HCT116 (cell line): Measurements from ENCODE around the gene PCBP3. TPM values are rescaled to one million over a fixed set of nuclear protein-coding genes. Genes with fewer than 3 reads are reported as not detected.

Source experiments
- ATAC-seq: fragments of 200-7000 bp; cut with Tn5 transposase; 2 replicates; pipeline ENCODE4 v1.9.1; 2020; ENCODE audit warnings: mild to moderate bottlenecking, moderate library complexity
- BruUV-seq: library from RNA; stranded (reverse); fragments of 400-500 nt; replicated peaks from 2 replicates; lab custom pipeline; 2021; lab: Mats Ljungman, UMichigan
- CTCF ChIA-PET: fragments of 300-600 bp; sonication (Branson Sonifier 250); formaldehyde crosslinking; loops from one replicate; lab custom pipeline; 2021; ENCODE audit warnings: antibody characterized with exemption; lab: Charles Lee
- POLR2A ChIA-PET: fragments of 300-600, 350-600 bp; sonication (Branson Sonifier 250); formaldehyde crosslinking; loops from one replicate; lab custom pipeline; 2021; ENCODE audit warnings: antibody characterized with exemption; lab: Charles Lee
- RAD21 ChIA-PET, 2 experiments: fragments of 300-600 bp; sonication (Branson Sonifier 250); formaldehyde crosslinking; loops; one replicate each; lab custom pipeline; 2023; ENCODE audit warnings: low total read pairs in 2 of 2; ENCODE audit not compliant: uncharacterized antibody in 2 of 2, unreplicated experiment in 2 of 2, low non-redundant PET in 1 of 2; lab: Charles Lee
- DNase-seq: peaks from one replicate; pipeline ENCODE4 v3.0.0-alpha.2; 2010; ENCODE audit warnings: low read depth, low spot score
- H2AFZ ChIP-seq: fragments of 200-600 bp; shearing (Covaris generic), sonication (generic); 2 replicates; pipeline ENCODE4 v1.6.1; 2017; ENCODE audit warnings: low read depth, mixed run types, mixed read lengths, antibody characterized with exemption, low read length; ENCODE audit not compliant: poor library complexity, severe bottlenecking
- H3K27ac ChIP-seq: 2 replicates; pipeline ENCODE4 v1.5.1; 2012; ENCODE audit warnings: low read depth, low read length
- H3K27me3 ChIP-seq: fragments of 200-600 bp; sonication (generic); 2 replicates; pipeline ENCODE4 v1.6.1; 2016; ENCODE audit warnings: mixed run types, low read length, mixed read lengths; ENCODE audit not compliant: insufficient read depth
- H3K36me3 ChIP-seq, 2 experiments: fragments of 200-500 bp in 1 of 2; fragments of 200-600 bp in 1 of 2; sonication (Bioruptor generic) in 1 of 2; sonication (generic) in 1 of 2; 2 replicates each; pipeline versions ENCODE4 v1.5.1 to v1.6.1; 2014 to 2016; ENCODE audit warnings: low read length in 2 of 2, inconsistent platforms in 1 of 2, mixed read lengths in 1 of 2, mixed run types in 1 of 2; ENCODE audit not compliant: insufficient read depth in 2 of 2, control insufficient read depth in 1 of 2
- H3K4me1 ChIP-seq, 2 experiments: fragments of 200-600 bp in 1 of 2; sonication (generic) in 1 of 2; 2 replicates each; pipeline versions ENCODE4 v1.5.1 to v1.6.1; 2012 to 2017; ENCODE audit warnings: low read length in 2 of 2, inconsistent platforms in 1 of 2, mild to moderate bottlenecking in 1 of 2, mixed read lengths in 1 of 2, mixed run types in 1 of 2, moderate library complexity in 1 of 2; ENCODE audit not compliant: insufficient read depth in 2 of 2, control insufficient read depth in 1 of 2
- H3K4me2 ChIP-seq: fragments of 200-600 bp; sonication (generic); 2 replicates; pipeline ENCODE4 v1.6.1; 2017; ENCODE audit warnings: mixed run types, low read length, mixed read lengths
- H3K4me3 ChIP-seq, 2 experiments: fragments of 200-600 bp in 1 of 2; sonication (generic) in 1 of 2; replicated peaks in 1 of 2; 2 replicates each; pipeline ENCODE4 v1.5.1; 2011 to 2016; ENCODE audit warnings: low read length in 2 of 2, control low read depth in 1 of 2, low read depth in 1 of 2, mild to moderate bottlenecking in 1 of 2, mixed read lengths in 1 of 2, mixed run types in 1 of 2
- H3K79me2 ChIP-seq: fragments of 200-600 bp; sonication (generic); 2 replicates; pipeline ENCODE4 v1.6.1; 2017; ENCODE audit warnings: mild to moderate bottlenecking, mixed run types, low read length, moderate library complexity, mixed read lengths; ENCODE audit not compliant: insufficient read depth
- H3K9ac ChIP-seq: fragments of 200-600 bp; sonication (generic); 2 replicates; pipeline ENCODE4 v1.6.1; 2016; ENCODE audit warnings: low read length, mixed read lengths
- H3K9me2 ChIP-seq: fragments of 200-600 bp; sonication (generic), shearing (Covaris generic); 2 replicates; pipeline ENCODE4 v1.6.1; 2017; ENCODE audit warnings: mixed run types, mild to moderate bottlenecking, moderate library complexity; ENCODE audit not compliant: insufficient read depth
- H3K9me3 ChIP-seq, 2 experiments: fragments of 200-500 bp in 1 of 2; fragments of 200-600 bp in 1 of 2; sonication (Bioruptor generic) in 1 of 2; sonication (generic) in 1 of 2; 2 replicates each; pipeline ENCODE4 v1.6.1; 2014 to 2017; ENCODE audit warnings: low read length in 2 of 2, mixed read lengths in 2 of 2, inconsistent platforms in 1 of 2, low read depth in 1 of 2, mild to moderate bottlenecking in 1 of 2, mixed run types in 1 of 2, moderate library complexity in 1 of 2; ENCODE audit not compliant: control insufficient read depth in 1 of 2, insufficient read depth in 1 of 2
- H4K20me1 ChIP-seq: fragments of 200-600 bp; sonication (generic), shearing (Covaris generic); 2 replicates; pipeline ENCODE4 v1.6.1; 2017; ENCODE audit warnings: mixed run types, mild to moderate bottlenecking, moderate library complexity; ENCODE audit not compliant: insufficient read depth
- ATF3 ChIP-seq: IDR thresholded peaks from 2 replicates; pipeline ENCODE4 v1.6.1; 2012
- CBX3 ChIP-seq: IDR thresholded peaks from 2 replicates; pipeline ENCODE4 v1.6.1; 2012; ENCODE audit warnings: low read depth
- CTCF ChIP-seq, 3 experiments: fragments of 200-600 bp in 1 of 3; sonication (generic) in 1 of 3; IDR thresholded peaks in 2 of 3; conservative IDR thresholded peaks in 1 of 3; 2 replicates each; pipeline ENCODE4 v1.5.1; 2012 to 2017; ENCODE audit warnings: low read depth in 2 of 3, low read length in 2 of 3, antibody characterized with exemption in 1 of 3, borderline replicate concordance in 1 of 3, control low read depth in 1 of 3, mild to moderate bottlenecking in 1 of 3, mixed read lengths in 1 of 3, mixed run types in 1 of 3, moderate library complexity in 1 of 3; ENCODE audit not compliant: insufficient read depth in 1 of 3
- EGR1 ChIP-seq: IDR thresholded peaks from 2 replicates; pipeline ENCODE4 v1.6.1; 2012; ENCODE audit warnings: low read depth
- ELF1 ChIP-seq: IDR thresholded peaks from 2 replicates; pipeline ENCODE4 v1.6.1; 2012; ENCODE audit warnings: low read depth, borderline replicate concordance
- EZH2 ChIP-seq: fragments of 200-600 bp; sonication (generic); IDR thresholded peaks from 2 replicates; pipeline ENCODE4 v1.6.1; 2017; ENCODE audit warnings: antibody characterized with exemption, mixed run types
- EZH2phosphoT487 ChIP-seq: fragments of 200-600 bp; IDR thresholded peaks from 2 replicates; pipeline ENCODE4 v1.6.1; 2018; ENCODE audit warnings: antibody characterized with exemption, borderline replicate concordance
- FOSL1 ChIP-seq: IDR thresholded peaks from 2 replicates; pipeline ENCODE4 v1.6.1; 2012; ENCODE audit warnings: low read depth
- JUND ChIP-seq: IDR thresholded peaks from 2 replicates; pipeline ENCODE4 v1.6.1; 2012
- MAX ChIP-seq: IDR thresholded peaks from 2 replicates; pipeline ENCODE4 v1.6.1; 2012
- POLR2AphosphoS5 ChIP-seq: IDR thresholded peaks from 2 replicates; pipeline ENCODE4 v1.6.1; 2011; ENCODE audit warnings: mild to moderate bottlenecking, low read depth, low read length, moderate library complexity
- REST ChIP-seq: IDR thresholded peaks from 2 replicates; pipeline ENCODE4 v1.6.1; 2012; ENCODE audit warnings: low read depth
- SIN3A ChIP-seq: IDR thresholded peaks from 2 replicates; pipeline ENCODE4 v1.6.1; 2012; ENCODE audit warnings: low read depth
- SP1 ChIP-seq: IDR thresholded peaks from 2 replicates; pipeline ENCODE4 v1.6.1; 2012; ENCODE audit warnings: low read depth
- TCF7L2 ChIP-seq: IDR thresholded peaks from 2 replicates; pipeline ENCODE4 v1.7.0; 2011; ENCODE audit warnings: borderline replicate concordance, inconsistent platforms; ENCODE audit not compliant: insufficient read depth, insufficient read length; ENCODE audit errors: extremely low read depth
- YY1 ChIP-seq: IDR thresholded peaks from 2 replicates; pipeline ENCODE4 v1.6.1; 2011; ENCODE audit warnings: low read length, low read depth, moderate library complexity, mild to moderate bottlenecking; ENCODE audit not compliant: insufficient replicate concordance; ENCODE audit errors: extremely low read depth
- ZBTB33 ChIP-seq: IDR thresholded peaks from 2 replicates; pipeline ENCODE4 v1.6.1; 2011; ENCODE audit warnings: mild to moderate bottlenecking, low read length, moderate library complexity; ENCODE audit not compliant: insufficient replicate concordance; ENCODE audit errors: extremely low read depth
- ZFX ChIP-seq: fragments of 450-650 bp; IDR thresholded peaks from 2 replicates; pipeline ENCODE4 v1.6.1; 2017
- ZNF274 ChIP-seq: fragments of 200-500 bp; sonication (Bioruptor generic); IDR thresholded peaks from 2 replicates; pipeline ENCODE4 v1.6.1; 2014; ENCODE audit warnings: mild to moderate bottlenecking, low read depth, low read length, inconsistent platforms
- intact Hi-C: fragments of 100-400 bp; cut with micrococcal nuclease; formaldehyde crosslinking; loops from 2 replicates; pipeline ENCODE4 v1.10.0; 2022
- total RNA-seq: library from RNA; stranded (reverse); gene quantifications from one replicate; pipeline ENCODE4 v1.2.1, GENCODE V29; 2021; ENCODE audit not compliant: unreplicated experiment

Gene PCBP3
- total RNA-seq, 1 experiment from 2014 or later: 3.1 TPM

- Histone ChIP-seq H4K20me1 (no peaks in the 10 kb centered on the region), H3K27ac (no peak overlapping the region), H3K27me3 (no peaks in the 10 kb centered on the region), H3K4me1 (no peaks in the 10 kb centered on the region), H3K79me2 (no peaks in the 10 kb centered on the region), H3K9me2 (no peaks in the 10 kb centered on the region), H2AFZ (no peak overlapping the region), H3K9ac (no peak overlapping the region), H3K4me2 (no peak overlapping the region), H3K4me3 (no peak overlapping the region), H3K36me3 (no peaks in the 10 kb centered on the region), H3K9me3 (no peaks in the 10 kb centered on the region)
- 0 out of 2 replicates have a peak, but pooled peaks have one; percentile 26 for ATAC-seq
- POLR2A ChIA-PET: no interaction called here
- intact Hi-C loops: no loop called here
- TF ChIP-seq EZH2phosphoT487: no peak
- no peak for TF ChIP-seq ELF1
- TF ChIP-seq ZNF274: no peak
- TF ChIP-seq POLR2AphosphoS5: no peak
- no peak for TF ChIP-seq ZBTB33
- TF ChIP-seq REST: no peak
- TF ChIP-seq EGR1: no peak
- no peak for TF ChIP-seq MAX
- no peak for TF ChIP-seq CTCF (IDR thresholded peaks at IDR 0.05 in 2 of 3, conservative IDR thresholded peaks at IDR 0.05 in 1 of 3; ENCODE audit: borderline replicate concordance in 1 of 3, insufficient read depth in 1 of 3, low read depth in 2 of 3, low read length in 2 of 3)
- no peak for TF ChIP-seq JUND
- TF ChIP-seq ATF3: no peak
- TF ChIP-seq CBX3: no peak
- TF ChIP-seq SIN3A: no peak
- no peak for TF ChIP-seq YY1
- no peak for TF ChIP-seq EZH2
- TF ChIP-seq ZFX: no peak
- TF ChIP-seq TCF7L2: no peak
- no peak for TF ChIP-seq SP1
- no peak for TF ChIP-seq FOSL1
- BruUV-seq: no TSS peak
- no peak for DNase-seq
- CTCF ChIA-PET: no interaction called here
- RAD21 ChIA-PET: no interaction called here
Observed at GRCh38 chr21:45943630-45944540, 300.4 kb downstream of the PCBP3 start.
